ENCODE results near the gene ZNF710.

Gene ZNF710

DNA sequence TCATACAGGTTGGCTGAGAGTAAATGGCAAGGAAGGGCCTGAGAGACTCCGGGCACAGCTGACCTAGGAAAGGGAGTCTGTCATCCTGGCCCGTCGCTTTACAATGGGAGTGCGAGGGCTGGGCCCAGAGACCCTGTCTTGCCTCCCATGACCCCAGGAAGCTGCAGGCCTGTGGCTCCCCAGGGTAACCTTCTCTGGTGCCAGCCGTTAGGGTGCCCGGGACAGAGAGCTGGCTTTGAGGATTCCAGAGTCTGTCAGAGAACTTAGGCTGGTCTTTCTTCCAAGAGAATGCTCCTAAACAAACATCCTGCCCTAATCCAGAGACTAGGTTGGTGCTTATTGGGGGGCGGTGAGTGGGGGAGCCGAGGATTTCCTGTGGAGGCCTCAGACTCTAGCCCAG lies 18.5 kb downstream of the ZNF710 start:
- Histone ChIP-seq H4K20me1 (ENCODE audit: insufficient read depth, low read length, poor library complexity, severe bottlenecking) (no peaks in the 10 kb centered on the region), H3K36me3 (ENCODE audit: insufficient read depth, low read length) (no peaks in the 10 kb centered on the region), H3F3A (ENCODE audit: low read depth) (no peaks in the 10 kb centered on the region), H3K4me1 (ENCODE audit: insufficient read depth, low read length, poor library complexity, severe bottlenecking) (peaks cover 27% of the 10 kb centered on the region), H2AFZ (ENCODE audit: low read length) (no peak overlapping the region), H3K9ac (ENCODE audit: low read depth, low read length, poor library complexity, severe bottlenecking) (no peak overlapping the region), H3K27me3 (ENCODE audit: insufficient read depth, low read length, poor library complexity, severe bottlenecking) (no peaks in the 10 kb centered on the region), H3K9me3 (ENCODE audit: insufficient read depth, low read depth, low read length) (no peaks in the 10 kb centered on the region), H3K4me2 (ENCODE audit: low read depth, low read length, poor library complexity, severe bottlenecking) (no peak overlapping the region), H3K9me2 (replicated peaks; ENCODE audit: low read depth, low read length) (no peaks in the 10 kb centered on the region), H3K4me3 (ENCODE audit: low read length, poor library complexity, severe bottlenecking) (no peak overlapping the region), H3K79me2 (ENCODE audit: insufficient read depth, low read length) (peaks cover 38% of the 10 kb centered on the region; the same call in 1 of the 2 replicates)
- TF ChIP-seq CTCF (conservative IDR thresholded peaks at IDR 0.05; ENCODE audit: low read length) (no peak), EZH2phosphoT487 (IDR thresholded peaks at IDR 0.05; ENCODE audit: borderline replicate concordance) (no peak)

GRCh38 chr15:90020021-90020735 lies 19.1 kb downstream of the ZNF710 start:
- Histone ChIP-seq H3K36me3 (ENCODE audit: insufficient read depth, low read length) (no peaks in the 10 kb centered on the region), H3F3A (ENCODE audit: low read depth) (no peaks in the 10 kb centered on the region), H3K4me1 (ENCODE audit: insufficient read depth, low read length, poor library complexity, severe bottlenecking) (peaks cover 32% of the 10 kb centered on the region)

DNA sequence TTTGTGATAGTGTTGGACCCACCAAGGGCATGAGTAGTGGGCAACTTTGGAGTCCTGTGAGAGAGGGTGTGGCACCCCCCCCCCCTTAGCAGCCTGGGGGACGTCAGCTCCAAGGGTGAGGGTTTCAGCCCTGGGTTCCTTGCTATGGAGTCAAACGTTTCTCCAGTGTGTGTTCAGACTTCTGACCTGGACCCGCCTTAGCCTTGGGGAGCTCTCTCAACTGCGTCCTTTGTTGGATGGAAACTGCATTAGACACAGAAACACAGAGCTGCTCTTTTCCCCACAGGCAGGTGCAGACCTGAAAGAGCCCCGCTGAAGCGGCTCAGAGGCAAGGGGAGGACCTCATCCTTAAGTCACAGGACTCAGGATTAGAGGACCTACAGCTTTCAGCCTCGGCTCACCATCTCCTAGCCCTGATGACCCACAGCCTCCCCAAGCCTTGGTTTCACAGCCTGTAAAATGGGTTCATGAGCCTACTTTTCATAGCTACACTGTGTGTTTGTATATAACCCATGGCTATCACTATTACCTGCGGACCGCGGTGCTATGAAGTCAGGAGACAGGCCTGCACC lies 19.9 kb downstream of the ZNF710 start:
- Histone ChIP-seq H3K36me3 (ENCODE audit: insufficient read depth, low read length) (no peaks in the 10 kb centered on the region), H3K79me2 (ENCODE audit: insufficient read depth, low read length) (peaks cover 38% of the 10 kb centered on the region; the same call in 1 of the 2 replicates), H2AFZ (ENCODE audit: low read length) (no peak overlapping the region), H3K9ac (ENCODE audit: low read depth, low read length, poor library complexity, severe bottlenecking) (no peak overlapping the region), H3K9me2 (replicated peaks; ENCODE audit: low read depth, low read length) (no peaks in the 10 kb centered on the region), H3K27me3 (ENCODE audit: insufficient read depth, low read length, poor library complexity, severe bottlenecking) (no peaks in the 10 kb centered on the region), H3K9me3 (ENCODE audit: insufficient read depth, low read depth, low read length) (no peaks in the 10 kb centered on the region), H3F3A (ENCODE audit: low read depth) (no peaks in the 10 kb centered on the region), H3K4me1 (ENCODE audit: insufficient read depth, low read length, poor library complexity, severe bottlenecking) (peaks cover 39% of the 10 kb centered on the region), H3K4me2 (ENCODE audit: low read depth, low read length, poor library complexity, severe bottlenecking) (no peak overlapping the region), H4K20me1 (ENCODE audit: insufficient read depth, low read length, poor library complexity, severe bottlenecking) (no peaks in the 10 kb centered on the region), H3K4me3 (ENCODE audit: low read length, poor library complexity, severe bottlenecking) (no peak overlapping the region)
- TF ChIP-seq EZH2phosphoT487 (IDR thresholded peaks at IDR 0.05; ENCODE audit: borderline replicate concordance) (no peak), CTCF (conservative IDR thresholded peaks at IDR 0.05; ENCODE audit: low read length) (no peak)

More at GRCh38 chr15:90020021-90020735, 19.1 kb downstream of the ZNF710 start:
- Histone ChIP-seq H3K9ac (ENCODE audit: low read depth, low read length, poor library complexity, severe bottlenecking) (no peak overlapping the region), H4K20me1 (ENCODE audit: insufficient read depth, low read length, poor library complexity, severe bottlenecking) (no peaks in the 10 kb centered on the region), H3K4me3 (ENCODE audit: low read length, poor library complexity, severe bottlenecking) (no peak overlapping the region), H3K4me2 (ENCODE audit: low read depth, low read length, poor library complexity, severe bottlenecking) (no peak overlapping the region), H3K79me2 (ENCODE audit: insufficient read depth, low read length) (peaks cover 38% of the 10 kb centered on the region; the same call in 1 of the 2 replicates), H3K9me3 (ENCODE audit: insufficient read depth, low read depth, low read length) (no peaks in the 10 kb centered on the region), H3K27me3 (ENCODE audit: insufficient read depth, low read length, poor library complexity, severe bottlenecking) (no peaks in the 10 kb centered on the region), H2AFZ (ENCODE audit: low read length) (no peak overlapping the region), H3K9me2 (replicated peaks; ENCODE audit: low read depth, low read length) (no peaks in the 10 kb centered on the region)
- TF ChIP-seq EZH2phosphoT487 (IDR thresholded peaks at IDR 0.05; ENCODE audit: borderline replicate concordance) (no peak), CTCF (conservative IDR thresholded peaks at IDR 0.05; ENCODE audit: low read length) (no peak)
